NCI-H748 (cell line): ENCODE measurements around the gene AMPD2.
"Not testable (repeated sequence)": the region's sequence is repeated elsewhere in the genome, so short reads cannot be mapped to it uniquely, and the experiment has no call there.

Experiments used
- DNase-seq: peaks from one replicate; lab custom pipeline; 2025; ENCODE audit not compliant: unreplicated experiment; lab: John Stamatoyannopoulos, UW

The AMPD2 gene

DNA sequence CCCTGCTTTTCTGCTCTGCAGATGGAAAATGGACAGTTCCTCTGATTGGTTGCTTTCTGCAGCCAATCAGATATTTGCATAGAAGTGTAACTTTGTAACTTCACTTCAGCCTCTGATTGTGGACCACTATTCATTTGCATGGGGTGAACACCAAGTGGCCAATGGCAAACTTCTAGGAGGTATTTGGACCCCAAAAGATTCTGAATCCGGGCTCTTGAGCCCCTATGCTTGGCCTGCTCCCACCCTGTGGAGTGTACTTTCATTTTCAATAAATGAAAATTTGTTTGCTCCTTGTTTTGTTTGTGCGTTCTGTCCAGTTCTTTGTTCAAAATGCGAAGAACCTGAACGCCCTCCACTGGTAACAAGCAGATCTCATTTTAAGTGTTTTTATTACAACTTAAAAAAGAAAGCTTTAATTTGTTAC lies 29.9 kb downstream of the AMPD2 start:
- DNase-seq: peak; percentile 18

DNA sequence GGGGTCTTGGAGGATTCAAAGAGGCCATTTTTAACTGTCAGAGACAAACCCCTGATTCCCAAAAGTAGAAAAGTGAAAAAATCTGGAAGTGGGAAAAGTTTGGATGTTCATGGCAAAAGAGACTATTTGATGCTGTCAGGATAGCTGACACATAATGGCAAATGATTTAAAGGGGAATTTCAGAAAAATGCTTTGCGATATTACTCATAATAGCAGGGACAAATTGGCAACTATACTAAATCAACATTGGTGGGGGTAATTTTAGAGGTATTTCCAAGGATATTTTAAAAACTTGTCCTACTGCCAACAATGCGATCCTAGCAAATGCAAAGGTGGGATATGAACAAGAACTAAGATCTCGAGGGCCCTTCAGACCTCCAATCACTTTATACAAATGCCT lies 31.0 kb downstream of the AMPD2 start:
- DNase-seq: no peak

DNA sequence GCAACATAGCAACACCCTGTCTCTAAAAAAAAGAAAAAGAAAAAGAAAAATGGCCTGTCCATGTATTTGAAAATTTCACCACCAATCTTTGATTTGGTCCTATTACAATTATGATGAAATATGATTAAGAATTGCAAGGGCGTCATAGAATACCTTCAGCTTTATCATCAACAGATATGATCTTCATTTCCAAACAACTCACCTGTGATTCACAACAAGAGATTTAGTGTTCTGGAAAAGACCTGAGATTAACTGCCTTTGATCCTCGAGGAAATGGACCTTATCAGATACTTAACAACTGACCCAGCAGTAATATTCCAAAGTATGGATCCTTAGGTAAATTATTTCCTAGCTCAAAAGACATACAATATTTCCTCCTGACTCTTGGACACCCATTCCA lies 32.8 kb downstream of the AMPD2 start:
- no peak for DNase-seq

DNA sequence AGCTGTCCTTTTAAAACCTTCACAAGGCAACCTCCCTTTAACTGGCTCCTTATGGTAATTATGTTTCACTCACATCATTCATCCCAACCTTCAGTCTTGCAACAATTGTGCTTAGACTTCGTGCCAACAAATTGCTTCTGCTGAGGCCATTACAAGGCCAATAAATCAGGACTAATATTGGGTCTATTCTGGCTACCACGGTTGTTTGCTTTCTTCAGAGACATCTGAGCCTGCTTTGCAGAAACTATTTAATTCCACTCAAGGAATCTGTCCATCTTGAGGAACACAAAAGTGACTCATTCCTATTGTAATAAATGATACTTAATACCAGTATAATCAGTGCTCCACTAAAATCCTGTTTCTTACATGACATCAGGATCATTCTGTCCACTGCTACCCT lies 33.7 kb downstream of the AMPD2 start:
- no peak for DNase-seq

DNA sequence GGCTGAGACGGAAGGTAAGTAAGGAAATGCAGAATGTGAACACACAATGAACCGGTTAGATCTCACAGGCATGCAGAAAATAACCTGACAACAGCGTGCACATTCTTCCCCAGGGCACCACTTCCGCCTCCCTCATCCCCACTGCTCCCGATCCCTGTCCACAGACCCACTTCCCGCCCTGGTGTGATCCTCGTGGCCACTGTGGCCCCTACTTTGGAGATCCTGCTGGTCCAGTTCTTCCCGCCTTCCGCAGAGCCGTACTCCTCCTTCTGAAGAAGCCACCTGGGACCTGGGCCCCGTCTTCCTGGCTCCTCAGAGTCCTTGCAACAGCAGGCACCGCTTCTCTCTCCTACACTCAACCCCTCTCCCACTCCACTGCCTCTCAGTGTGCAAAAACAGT lies 34.9 kb downstream of the AMPD2 start:
- no peak for DNase-seq

DNA sequence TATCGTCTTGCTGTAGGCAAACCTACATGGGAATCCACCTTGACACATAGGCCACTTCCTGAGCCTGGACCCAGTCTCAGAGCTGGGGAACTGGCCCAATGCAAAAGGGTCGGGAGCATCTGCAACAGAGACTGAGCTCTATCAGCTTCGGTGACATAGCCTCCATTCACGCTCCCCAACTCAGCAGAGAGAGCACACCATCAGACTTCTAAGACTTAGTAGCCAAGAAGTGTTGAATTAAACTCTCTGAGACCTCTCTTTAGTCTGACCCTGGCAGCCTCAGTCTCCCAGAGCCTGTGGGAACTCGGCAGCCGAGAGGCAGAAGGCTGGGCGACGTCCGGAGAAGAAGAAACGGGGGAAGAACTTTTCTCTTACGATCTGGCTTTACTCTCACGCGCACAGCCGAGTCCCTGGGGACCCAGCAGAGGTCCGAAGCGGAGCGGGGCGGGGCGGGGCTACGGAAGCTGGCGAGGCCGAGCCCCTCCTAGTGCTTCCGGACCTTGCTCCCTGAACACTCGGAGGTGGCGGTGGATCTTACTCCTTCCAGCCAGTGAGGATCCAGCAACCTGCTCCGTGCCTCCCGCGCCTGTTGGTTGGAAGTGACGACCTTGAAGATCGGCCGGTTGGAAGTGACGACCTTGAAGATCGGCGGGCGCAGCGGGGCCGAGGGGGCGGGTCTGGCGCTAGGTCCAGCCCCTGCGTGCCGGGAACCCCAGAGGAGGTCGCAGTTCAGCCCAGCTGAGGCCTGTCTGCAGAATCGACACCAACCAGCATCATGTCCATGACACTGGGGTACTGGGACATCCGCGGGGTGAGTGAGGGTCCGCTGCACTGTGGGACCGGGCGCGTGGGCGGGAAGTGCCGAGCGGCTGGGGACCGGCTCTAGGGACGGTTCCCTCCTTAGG lies 36.2 kb downstream of the AMPD2 start, which contains the start of gene GSTM4:
GSTM4 (plus strand) TSS at position 485 of the 905 bp plus-strand sequence; CDS start at position 776, 291 bp downstream.
- DNase-seq: peak; percentile 64

DNA sequence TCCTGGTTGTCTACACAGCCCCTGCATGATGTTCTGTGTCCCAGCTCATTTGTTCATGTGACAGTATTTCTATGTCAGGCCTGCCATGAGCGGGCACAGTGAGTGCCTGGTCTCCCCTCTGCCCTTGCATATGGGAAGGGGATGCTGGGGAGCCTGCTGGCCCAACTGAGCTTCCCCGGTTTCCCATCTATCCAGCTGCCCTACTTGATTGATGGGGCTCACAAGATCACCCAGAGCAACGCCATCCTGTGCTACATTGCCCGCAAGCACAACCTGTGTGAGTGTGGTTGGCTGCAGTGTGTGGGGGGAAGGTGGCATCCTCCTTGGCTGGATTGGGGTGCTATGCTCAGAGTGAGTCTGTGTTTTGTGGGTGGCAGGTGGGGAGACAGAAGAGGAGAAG lies 37.8 kb downstream of the AMPD2 start:
- no peak for DNase-seq

DNA sequence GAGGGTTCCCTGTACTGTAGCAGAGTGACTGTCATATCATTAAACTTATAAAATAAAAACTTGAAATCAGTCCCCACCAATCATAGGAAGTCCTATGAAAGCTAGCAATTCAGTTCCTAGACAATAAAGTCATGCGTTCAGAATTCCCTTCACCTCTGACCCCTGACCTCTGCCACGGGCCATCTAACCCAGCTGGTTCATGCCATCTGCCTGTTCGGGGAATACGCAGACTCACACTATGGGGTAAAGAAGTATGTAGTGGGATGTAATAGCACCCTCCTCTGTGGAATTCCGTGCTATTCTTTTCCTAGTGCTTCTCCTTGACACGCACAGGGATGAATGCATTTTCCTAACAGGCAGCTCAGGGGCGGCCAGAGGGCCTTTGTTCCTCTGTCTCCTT lies 38.3 kb downstream of the AMPD2 start:
- DNase-seq: no peak

DNA sequence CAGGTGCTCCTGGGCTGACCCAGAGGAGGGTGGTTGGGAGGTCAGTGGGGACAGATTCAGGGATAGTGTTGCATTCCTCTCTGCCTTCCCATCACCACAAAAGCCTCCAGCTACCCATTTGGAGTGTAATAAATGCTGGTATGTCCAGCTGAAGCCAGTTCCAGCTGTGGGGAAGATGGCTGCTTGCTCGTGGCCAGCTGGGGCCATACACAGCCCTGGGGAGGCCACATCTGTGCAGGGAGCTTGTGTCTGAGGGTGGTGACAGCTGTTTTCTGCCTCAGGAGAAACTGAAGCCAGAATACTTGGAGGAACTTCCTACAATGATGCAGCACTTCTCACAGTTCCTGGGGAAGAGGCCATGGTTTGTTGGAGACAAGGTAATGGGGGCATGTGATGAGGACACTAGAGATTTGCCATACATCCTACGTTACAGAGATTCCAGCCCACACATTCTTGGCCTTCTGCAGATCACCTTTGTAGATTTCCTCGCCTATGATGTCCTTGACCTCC lies 39.0 kb downstream of the AMPD2 start:
- no peak for DNase-seq

DNA sequence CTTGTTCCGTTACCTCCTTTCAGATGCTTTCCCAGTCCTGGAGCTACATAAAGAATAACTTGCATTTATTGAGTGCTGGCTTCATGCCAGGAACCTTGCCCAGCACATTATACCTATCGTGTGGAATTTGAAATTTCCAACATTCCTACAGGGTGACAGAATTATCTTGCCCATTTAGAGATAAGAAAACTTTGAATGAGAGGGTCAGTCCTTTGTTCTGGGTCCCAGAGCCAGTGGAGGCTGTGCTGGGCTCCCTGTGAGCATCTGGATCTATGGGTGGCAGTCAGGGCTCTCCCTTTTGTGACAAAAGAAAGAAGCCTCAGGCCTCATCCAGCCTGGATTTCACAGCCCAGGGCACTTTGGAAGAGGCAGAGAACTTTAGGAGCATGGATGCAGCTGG lies 39.5 kb downstream of the AMPD2 start:
- no peak for DNase-seq

DNA sequence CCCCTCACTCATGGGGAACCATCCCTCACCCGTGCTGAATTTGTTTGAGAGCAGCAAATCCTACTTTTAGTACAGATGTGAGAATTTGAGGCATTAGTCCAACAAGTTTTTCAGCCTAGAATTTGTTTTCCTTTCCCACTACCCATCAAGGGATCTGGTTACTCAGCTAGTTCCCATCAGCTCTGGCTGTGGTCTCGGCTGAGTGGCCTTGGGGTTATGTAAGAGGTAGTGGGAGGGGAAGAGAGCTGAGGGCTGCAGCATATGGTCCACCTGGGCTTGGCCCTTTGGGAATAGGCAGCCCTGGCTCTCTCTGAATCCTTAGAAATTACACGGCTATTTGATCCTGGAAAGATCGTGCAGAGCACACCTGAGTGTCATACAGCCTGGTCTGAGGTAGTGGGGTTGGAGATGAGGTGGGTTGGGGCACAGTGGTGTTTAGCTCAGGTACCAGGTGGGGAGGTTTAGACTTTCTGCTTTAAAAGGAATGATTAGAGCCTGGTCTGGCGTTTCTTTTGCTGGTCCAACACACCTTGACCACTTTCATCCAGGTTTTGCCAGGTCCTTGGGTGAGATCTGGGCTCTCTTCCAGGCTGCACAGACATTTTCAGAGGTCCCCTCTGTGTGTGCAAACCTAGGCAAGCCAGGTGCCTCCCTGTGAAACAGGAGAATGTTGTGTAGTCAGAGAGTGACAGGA lies 40.5 kb downstream of the AMPD2 start:
- DNase-seq: no peak

DNA sequence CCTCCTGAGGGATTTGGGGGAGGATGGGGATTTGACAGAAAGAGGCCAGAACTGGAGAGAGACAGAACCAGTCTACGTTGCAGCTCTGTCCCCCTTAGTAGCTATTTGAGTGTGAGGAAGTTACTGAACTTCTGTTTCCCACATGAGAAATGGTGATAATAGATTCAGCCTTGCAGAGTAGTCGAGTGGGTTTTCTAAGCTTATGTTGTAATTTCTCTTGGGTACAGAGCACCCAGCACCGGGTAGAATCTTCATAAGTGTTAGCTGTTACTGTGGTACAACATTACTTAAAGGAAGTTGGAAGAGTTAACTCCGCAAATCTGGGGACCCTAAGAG lies 41.0 kb downstream of the AMPD2 start:
- DNase-seq: not testable (repeated sequence)

DNA sequence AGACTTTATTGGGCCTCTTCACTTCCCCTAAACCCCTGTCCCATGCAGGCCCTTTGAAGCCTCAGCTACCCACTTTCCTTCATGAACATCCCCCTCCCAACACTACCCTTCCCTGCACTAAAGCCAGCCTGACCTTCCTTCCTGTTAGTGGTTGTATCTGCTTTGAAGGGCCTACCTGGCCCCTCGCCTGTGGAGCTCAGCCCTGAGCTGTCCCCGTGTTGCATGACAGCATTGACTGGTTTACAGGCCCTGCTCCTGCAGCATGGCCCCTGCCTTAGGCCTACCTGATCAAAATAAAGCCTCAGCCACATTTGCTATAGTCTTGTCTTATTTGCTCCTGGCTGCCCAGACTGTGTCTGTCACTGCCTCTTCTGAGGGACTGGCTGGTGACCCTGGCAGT lies 41.8 kb downstream of the AMPD2 start:
- DNase-seq: no peak

DNA sequence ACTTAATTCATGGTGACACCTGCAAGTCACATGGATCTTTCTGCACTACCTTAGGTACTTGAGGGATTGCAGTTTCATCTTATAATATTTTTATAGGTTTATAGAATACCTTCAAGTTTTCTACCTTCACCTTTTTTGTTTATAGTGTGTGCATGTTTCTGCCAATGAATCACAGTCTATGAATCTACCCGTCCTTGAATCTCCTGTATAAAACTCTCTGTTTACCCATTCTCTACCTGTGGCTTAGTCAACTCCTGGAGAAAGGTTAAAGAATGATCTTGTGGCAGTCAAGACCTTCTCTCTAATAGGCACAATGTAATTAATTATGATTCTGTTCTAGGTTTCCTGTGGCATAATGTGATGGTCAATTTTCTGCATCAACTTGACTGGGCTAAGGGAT lies 45.0 kb downstream of the AMPD2 start:
- DNase-seq: no peak

DNA sequence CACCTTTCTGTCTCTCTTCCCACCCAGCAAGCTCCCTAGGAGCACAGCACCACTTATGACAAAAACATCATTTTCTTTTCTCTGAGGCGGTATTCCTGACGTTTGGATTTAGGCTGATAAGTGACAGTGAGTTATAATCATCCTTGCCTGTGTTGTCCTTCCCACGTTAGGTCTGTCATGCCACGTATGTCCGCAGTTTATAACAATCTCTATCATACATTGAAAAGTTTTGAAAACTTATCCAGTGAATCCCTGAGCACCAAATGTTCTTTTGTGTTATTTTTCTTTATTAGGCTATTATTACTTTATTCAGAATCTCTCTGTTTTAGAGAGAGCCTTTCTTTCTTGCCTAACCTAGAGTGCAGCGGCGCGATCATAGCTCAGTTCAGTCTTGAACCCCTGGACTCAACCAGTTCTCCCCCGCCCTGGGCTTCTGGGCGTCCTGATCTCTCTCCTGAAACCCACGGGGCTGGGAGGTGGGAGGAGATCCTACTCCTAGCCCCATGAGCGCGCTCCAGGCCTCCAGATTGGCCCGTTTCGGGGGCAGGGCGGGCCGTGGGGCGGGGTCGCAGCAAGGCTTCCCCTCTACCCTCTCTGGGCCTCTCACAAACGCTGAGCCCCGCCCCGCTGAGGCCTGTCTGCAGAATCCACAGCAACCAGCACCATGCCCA lies 48.0 kb downstream of the AMPD2 start, which contains the start of gene GSTM2:
GSTM2 (plus strand) TSS at position 606 of the 671 bp plus-strand sequence; CDS start at position 665, 59 bp downstream.
- no peak for DNase-seq

DNA sequence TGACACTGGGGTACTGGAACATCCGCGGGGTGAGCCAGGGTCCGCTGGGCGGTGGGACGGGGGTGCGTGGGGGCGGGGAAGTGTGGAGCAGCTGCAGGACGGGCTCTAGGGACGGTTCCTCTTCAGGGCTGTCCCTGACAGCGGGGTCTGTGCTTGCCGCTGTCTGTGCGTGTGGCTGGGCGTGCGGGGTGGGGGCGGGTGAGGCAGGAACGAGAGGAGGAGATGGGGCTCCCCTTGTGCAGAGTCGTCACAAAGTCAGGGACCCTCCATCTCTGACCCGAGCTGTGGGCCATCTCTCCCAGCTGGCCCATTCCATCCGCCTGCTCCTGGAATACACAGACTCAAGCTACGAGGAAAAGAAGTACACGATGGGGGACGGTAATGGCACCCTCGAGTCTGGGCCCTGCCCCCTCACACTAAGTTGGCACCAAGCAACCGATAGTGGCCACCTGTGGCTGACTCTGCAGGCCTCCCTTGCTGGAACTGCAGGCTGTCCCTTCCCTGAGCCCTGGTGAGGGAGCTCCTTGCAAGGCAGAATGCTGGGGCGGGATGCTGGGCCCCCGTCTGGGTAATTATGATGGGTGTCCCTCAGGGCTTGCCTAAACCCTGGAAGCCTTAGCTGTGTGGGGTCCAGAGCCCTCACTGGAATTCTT lies 48.6 kb downstream of the AMPD2 start:
- DNase-seq: no peak

DNA sequence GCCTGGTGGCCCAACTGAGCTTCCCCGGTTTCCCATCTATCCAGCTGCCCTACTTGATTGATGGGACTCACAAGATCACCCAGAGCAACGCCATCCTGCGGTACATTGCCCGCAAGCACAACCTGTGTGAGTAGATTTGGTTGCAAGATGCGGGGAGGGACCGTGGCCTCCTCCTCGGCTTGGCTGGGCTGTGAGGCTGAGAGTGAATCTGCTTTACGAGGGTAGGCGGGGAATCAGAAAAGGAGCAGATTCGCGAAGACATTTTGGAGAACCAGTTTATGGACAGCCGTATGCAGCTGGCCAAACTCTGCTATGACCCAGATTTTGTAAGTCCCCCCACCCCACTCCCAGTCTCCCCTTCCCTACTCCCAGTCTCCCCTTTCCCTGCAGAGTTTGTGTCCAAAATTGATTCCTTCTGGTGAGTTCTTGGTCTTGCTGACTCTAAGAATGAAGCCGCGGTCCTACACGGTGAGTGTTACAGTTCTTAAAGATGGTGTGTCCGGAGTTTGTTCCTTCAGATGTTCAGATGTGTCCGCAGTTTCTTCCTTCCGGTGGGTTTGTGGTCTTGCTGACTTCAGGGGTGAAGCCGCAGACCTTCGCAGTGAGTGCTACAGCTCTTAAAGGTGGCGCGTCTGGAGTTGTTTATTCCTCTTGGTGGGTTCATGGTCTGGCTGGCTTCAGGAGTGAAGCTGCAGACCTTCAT lies 49.8 kb downstream of the AMPD2 start:
- DNase-seq: no peak

DNA sequence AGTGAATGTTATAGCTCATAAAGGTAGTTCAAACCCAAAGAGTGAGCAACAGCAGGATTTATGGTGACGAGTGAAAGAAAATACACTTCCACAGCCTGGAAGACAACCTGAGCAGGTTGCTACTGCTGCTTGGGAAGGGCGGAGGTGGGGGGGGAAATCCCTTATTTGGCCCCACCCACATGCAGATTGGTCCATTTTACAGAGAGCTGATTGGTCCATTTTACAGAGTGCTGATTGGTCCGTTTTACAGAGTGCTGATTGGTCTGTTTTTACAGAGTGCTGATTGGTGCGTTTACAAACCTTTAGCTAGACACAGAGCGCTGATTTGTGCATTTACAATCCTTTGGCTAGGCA lies 50.3 kb downstream of the AMPD2 start:
- DNase-seq: not testable (repeated sequence)

DNA sequence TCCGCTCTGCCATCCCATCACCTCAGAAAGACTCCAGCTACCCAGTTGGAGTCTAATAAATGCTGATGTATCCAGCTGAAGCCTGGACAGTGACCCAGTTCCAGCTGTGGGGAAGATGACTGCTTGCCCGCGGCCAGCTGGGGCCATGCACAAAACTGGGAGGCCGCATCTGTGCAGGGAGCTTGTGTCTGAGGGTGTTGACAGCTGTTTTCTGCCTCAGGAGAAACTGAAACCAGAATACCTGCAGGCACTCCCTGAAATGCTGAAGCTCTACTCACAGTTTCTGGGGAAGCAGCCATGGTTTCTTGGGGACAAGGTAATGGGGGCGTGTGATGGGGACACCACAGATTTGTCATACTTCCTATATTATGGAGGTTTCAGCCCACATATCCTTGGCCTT lies 51.4 kb downstream of the AMPD2 start:
- no peak for DNase-seq

DNA sequence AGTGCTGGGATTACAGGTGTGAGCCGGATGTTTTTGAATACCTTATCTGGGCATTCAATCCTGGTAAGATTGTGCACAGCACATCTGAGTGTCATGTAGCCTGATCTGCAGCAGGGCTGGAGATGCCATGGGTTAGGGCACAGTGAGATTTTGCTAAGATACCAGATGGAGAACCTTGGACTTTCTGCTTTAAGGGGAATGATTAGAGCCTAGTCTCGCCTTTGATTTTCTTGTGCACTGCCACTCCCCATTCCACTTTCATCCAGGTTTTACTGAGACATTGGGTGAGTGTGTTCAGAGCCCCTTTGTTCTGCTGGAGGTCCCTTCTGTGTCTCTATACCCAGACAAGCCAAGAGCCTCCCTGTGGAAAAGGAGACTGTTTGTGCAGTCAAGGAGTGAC lies 54.2 kb downstream of the AMPD2 start:
- not testable (repeated sequence) for DNase-seq
